Esophagus squamous epithelium (tissue), 5 donors: ENCODE measurements around the gene CES2. TPM values are rescaled to one million over a fixed set of nuclear protein-coding genes. Genes with fewer than 3 reads are reported as not detected.
"Not testable (repeated sequence)": the region's sequence is repeated elsewhere in the genome, so short reads cannot be mapped to it uniquely, and the experiment has no call there.

Source experiments
- DNase-seq: peaks from one replicate; lab custom pipeline; 2025; lab: John Stamatoyannopoulos, UW
- H3K27ac ChIP-seq, 4 donors: fragments of 200-600 bp; sonication (generic); one replicate each; pipeline ENCODE4 v1.5.1; 2016 to 2019; ENCODE audit warnings: mild to moderate bottlenecking in 1 of 4
- H3K27me3 ChIP-seq, 4 donors: fragments of 200-600 bp; sonication (generic); 1 replicate in 3 of 4; 2 replicates in 1 of 4; pipeline versions ENCODE4 v1.5.1 to v1.6.0; 2017 to 2021; ENCODE audit warnings: antibody characterized with exemption in 1 of 4
- H3K36me3 ChIP-seq, 3 donors: fragments of 200-600 bp; sonication (generic); one replicate each; pipeline ENCODE4 v1.5.1; 2016 to 2019
- H3K4me1 ChIP-seq, 3 donors: fragments of 200-600 bp; sonication (generic); one replicate each; pipeline ENCODE4 v1.5.1; 2017 to 2019
- H3K4me3 ChIP-seq, 4 donors: fragments of 200-600 bp; sonication (generic); 1 replicate in 3 of 4; 2 replicates in 1 of 4; pipeline ENCODE4 v1.5.1; 2016 to 2019; ENCODE audit warnings: mild to moderate bottlenecking in 2 of 4, moderate library complexity in 1 of 4
- H3K9me3 ChIP-seq, 3 donors: fragments of 200-600 bp; sonication (generic); one replicate each; pipeline ENCODE4 v1.5.1; 2016 to 2019
- POLR2A ChIP-seq, 4 donors: fragments of 450-650 bp; IDR thresholded peaks; one replicate each; pipeline ENCODE4 v1.6.1; 2017; ENCODE audit warnings: antibody characterized with exemption in 4 of 4, mild to moderate bottlenecking in 4 of 4, moderate library complexity in 3 of 4
- WGBS, 2 donors: methylation state at CpG; one replicate each; pipeline ENCODE4 v1.1.5; 2018; 5-methylcytosine and 5-hydroxymethylcytosine counted together
- intact Hi-C: fragments of 100-400 bp; cut with DNase I; formaldehyde crosslinking; loops from one replicate; pipeline ENCODE4 v1.15.0; 2022
- total RNA-seq, 4 donors: library from RNA; depleted of rRNA; stranded (reverse); fragments of >200 nt; gene quantifications; one replicate each; pipeline ENCODE4 v1.1.0, GENCODE V29; 2016
- TF ChIP-seq, protein P1 (sequence below), 6 experiments: fragments of 450-650 bp in 4 of 6; fragments of 200-600 bp in 2 of 6; sonication (generic) in 2 of 6; IDR thresholded peaks; one replicate each; pipeline ENCODE4 v1.5.1; 2016 to 2019; ENCODE audit warnings: antibody characterized with exemption in 6 of 6, mild to moderate bottlenecking in 4 of 6, moderate library complexity in 4 of 6
- donor health status: DM: yes; HTN: yes; CAD: no.

Gene CES2
- total RNA-seq, 4 donors from 2014 or later: 120 to 250 (median 170) TPM

DNA sequence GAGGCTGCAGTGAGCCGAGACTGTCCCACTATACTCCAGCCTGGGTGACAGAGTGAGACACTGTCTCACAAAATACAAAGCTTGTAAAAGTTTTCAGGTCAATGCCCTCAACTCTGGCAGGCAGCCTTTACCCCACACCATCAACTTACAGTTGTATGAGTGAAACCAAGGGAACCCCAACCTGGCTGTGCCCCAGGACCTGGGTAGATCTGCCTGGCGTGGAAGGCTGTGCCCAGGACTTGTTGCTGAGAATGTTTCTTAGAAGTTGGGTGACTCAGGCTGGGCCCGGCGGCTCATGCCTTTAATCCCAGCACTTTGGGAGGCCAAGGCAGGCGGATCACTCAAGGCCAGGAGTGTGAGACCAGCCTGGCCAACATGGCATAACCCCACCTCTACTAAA, 33.5 kb downstream of the CES2 start:
- intact Hi-C loops: no loop called here
- H3K36me3 ChIP-seq: no peaks in the 10 kb centered on the region
- H3K9me3 ChIP-seq: no peaks in the 10 kb centered on the region
- H3K4me1 ChIP-seq: peaks cover 0 to 9% (median 0%) of the 10 kb centered on the region in 3 donors
- H3K27me3 ChIP-seq: peaks cover 0 to 22% (median 0%) of the 10 kb centered on the region in 4 donors
- WGBS, 2 donors: 62 to 88% methylated on average over 1 to 5 of the region's 5 CpGs
- DNase-seq: no peak
- no peak overlapping the region for H3K27ac ChIP-seq
- no peak overlapping the region for H3K4me3 ChIP-seq
- no peak for TF ChIP-seq POLR2A (IDR thresholded peaks at IDR 0.05)
- TF ChIP-seq, protein P1, sequence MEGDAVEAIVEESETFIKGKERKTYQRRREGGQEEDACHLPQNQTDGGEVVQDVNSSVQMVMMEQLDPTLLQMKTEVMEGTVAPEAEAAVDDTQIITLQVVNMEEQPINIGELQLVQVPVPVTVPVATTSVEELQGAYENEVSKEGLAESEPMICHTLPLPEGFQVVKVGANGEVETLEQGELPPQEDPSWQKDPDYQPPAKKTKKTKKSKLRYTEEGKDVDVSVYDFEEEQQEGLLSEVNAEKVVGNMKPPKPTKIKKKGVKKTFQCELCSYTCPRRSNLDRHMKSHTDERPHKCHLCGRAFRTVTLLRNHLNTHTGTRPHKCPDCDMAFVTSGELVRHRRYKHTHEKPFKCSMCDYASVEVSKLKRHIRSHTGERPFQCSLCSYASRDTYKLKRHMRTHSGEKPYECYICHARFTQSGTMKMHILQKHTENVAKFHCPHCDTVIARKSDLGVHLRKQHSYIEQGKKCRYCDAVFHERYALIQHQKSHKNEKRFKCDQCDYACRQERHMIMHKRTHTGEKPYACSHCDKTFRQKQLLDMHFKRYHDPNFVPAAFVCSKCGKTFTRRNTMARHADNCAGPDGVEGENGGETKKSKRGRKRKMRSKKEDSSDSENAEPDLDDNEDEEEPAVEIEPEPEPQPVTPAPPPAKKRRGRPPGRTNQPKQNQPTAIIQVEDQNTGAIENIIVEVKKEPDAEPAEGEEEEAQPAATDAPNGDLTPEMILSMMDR (IDR thresholded peaks at IDR 0.05): no peak

DNA sequence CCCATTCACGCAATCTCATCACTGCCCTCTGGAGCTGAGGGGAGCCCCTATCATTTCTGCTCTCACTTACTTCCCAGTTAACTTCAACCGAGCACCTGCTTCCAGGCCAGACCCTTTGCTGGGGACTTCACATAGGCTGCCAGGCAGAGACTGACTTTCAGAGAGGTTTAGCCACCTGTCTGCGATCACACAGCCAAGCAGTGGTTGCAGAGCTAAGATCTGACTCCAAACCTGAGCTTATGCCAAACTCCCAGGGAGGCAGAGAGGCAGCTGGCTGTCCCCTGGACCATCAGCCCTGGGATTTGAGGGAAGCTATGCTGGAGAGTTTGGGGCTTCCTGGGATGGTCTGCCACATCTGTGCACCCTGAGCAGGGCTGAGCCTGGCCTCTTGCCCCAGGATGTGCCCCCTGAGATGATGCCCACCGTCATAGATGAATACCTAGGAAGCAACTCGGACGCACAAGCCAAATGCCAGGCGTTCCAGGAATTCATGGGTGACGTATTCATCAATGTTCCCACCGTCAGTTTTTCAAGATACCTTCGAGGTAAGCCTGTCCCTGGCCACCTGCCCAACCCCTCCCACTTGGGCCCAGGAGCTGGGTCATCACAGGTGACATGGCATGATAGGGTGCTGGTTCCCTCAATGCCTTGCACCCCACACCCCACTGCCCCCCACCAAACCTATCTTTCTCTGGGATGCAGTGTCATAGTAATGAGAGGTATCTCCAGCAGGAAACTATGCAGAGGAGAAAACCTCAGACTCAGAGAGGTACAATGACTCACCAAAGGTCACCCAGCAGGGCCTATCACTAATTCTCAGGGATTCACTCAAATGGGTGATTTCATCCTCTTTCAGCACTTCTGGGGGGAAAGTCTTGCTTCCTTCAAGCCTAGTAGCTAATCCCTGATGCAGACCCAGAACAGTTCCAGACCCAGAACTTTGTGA, 35.7 kb downstream of the CES2 start:
- Histone ChIP-seq H3K4me1 (peaks cover 0 to 9% (median 0%) of the 10 kb centered on the region in 3 donors), H3K4me3 (no peak overlapping the region), H3K27me3 (peaks cover 0 to 13% (median 0%) of the 10 kb centered on the region in 4 donors), H3K27ac (no peak overlapping the region), H3K36me3 (no peaks in the 10 kb centered on the region), H3K9me3 (no peaks in the 10 kb centered on the region)
- 56 to 79% methylated on average over 9 of the region's 10 CpGs for WGBS, 2 donors
- TF ChIP-seq, protein P1 (IDR thresholded peaks at IDR 0.05): no peak
- TF ChIP-seq POLR2A (IDR thresholded peaks at IDR 0.05): no peak
- intact Hi-C loops: no loop called here
- DNase-seq: no peak

DNA sequence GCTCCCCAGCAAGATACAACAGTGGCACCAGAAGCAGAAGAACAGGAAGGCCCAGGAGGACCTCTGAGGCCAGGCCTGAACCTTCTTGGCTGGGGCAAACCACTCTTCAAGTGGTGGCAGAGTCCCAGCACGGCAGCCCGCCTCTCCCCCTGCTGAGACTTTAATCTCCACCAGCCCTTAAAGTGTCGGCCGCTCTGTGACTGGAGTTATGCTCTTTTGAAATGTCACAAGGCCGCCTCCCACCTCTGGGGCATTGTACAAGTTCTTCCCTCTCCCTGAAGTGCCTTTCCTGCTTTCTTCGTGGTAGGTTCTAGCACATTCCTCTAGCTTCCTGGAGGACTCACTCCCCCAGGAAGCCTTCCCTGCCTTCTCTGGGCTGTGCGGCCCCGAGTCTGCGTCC, 37.7 kb downstream of the CES2 start:
- no peak for DNase-seq

DNA sequence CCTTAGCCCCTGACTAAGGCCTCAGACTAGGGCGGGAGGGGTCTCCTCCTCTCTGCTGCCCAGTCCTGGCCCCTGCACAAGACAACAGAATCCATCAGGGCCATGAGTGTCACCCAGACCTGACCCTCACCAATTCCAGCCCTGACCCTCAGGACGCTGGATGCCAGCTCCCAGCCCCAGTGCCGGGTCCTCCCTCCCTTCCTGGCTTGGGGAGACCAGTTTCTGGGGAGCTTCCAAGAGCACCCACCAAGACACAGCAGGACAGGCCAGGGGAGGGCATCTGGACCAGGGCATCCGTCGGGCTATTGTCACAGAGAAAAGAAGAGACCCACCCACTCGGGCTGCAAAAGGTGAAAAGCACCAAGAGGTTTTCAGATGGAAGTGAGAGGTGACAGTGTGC, 38.4 kb downstream of the CES2 start:
- no peak overlapping the region for H3K4me3 ChIP-seq
- TF ChIP-seq POLR2A (IDR thresholded peaks at IDR 0.05): no peak
- TF ChIP-seq, protein P1 (IDR thresholded peaks at IDR 0.05): no peak
- no peaks in the 10 kb centered on the region for H3K36me3 ChIP-seq
- intact Hi-C loops: no loop called here
- H3K27me3 ChIP-seq: peaks cover 0 to 13% (median 0%) of the 10 kb centered on the region in 4 donors
- no peaks in the 10 kb centered on the region for H3K9me3 ChIP-seq
- no peak for DNase-seq
- 91% methylated on average over 5 of the region's 6 CpGs; no CpG with 5 or more reads in 1 of the 2 donors for WGBS, 2 donors
- peaks cover 4 to 28% (median 5%) of the 10 kb centered on the region in 3 donors for H3K4me1 ChIP-seq
- no peak overlapping the region for H3K27ac ChIP-seq

More for the DNA sequence above, 37.7 kb downstream of the CES2 start:
- TF ChIP-seq, protein P1 (IDR thresholded peaks at IDR 0.05): no peak
- no peak for TF ChIP-seq POLR2A (IDR thresholded peaks at IDR 0.05)
- H3K27me3 ChIP-seq: peaks cover 0 to 13% (median 0%) of the 10 kb centered on the region in 4 donors
- no peaks in the 10 kb centered on the region for H3K9me3 ChIP-seq
- intact Hi-C loops: no loop called here
- H3K27ac ChIP-seq: no peak overlapping the region
- H3K36me3 ChIP-seq: no peaks in the 10 kb centered on the region
- no peak overlapping the region for H3K4me3 ChIP-seq
- peaks cover 4 to 27% (median 5%) of the 10 kb centered on the region in 3 donors for H3K4me1 ChIP-seq
- WGBS, 2 donors: 83 to 90% methylated on average over 5 to 9 of the region's 9 CpGs

DNA sequence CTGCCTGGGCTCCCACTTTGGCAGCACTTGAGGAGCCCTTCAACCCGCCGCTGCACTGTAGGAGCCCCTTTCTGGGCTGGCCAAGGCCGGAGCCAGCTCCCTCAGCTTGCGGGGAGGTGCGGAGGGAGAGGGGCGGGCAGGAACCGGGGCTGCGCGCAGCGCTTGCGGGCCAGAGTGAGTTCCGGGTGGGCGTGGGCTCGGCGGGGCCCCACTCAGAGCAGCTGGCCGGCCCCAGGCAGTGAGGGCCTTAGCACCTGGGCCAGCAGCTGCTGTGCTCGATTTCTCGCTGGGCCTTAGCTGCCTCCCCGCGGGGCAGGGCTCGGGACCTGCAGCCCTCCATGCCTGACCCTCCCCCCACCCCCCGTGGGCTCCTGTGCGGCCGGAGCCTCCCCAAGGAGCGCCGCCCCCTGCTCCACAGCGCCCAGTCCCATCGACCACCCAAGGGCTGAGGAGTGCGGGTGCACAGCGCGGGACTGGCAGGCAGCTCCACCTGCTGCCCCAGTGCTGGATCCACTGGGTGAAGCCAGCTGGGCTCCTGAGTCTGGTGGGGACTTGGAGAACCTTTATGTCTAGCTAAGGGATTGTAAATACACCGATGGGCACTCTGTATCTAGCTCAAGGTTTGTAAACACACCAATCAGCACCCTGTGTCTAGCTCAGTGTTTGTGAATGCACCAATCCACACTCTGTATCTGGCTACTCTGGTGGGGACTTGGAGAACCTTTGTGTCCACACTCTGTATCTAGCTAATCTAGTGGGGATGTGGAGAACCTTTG, 39.0 kb downstream of the CES2 start:
- H3K27ac ChIP-seq, intact Hi-C loops, DNase-seq, H3K9me3 ChIP-seq, H3K36me3 ChIP-seq, H3K4me3 ChIP-seq: not testable (repeated sequence)
- WGBS, 2 donors: 91 to 97% methylated on average over 3 to 9 of the region's 32 CpGs
- Histone ChIP-seq H3K27me3 (peaks cover 0 to 13% (median 0%) of the 10 kb centered on the region in 4 donors), H3K4me1 (peaks cover 4 to 28% (median 5%) of the 10 kb centered on the region in 3 donors)

DNA sequence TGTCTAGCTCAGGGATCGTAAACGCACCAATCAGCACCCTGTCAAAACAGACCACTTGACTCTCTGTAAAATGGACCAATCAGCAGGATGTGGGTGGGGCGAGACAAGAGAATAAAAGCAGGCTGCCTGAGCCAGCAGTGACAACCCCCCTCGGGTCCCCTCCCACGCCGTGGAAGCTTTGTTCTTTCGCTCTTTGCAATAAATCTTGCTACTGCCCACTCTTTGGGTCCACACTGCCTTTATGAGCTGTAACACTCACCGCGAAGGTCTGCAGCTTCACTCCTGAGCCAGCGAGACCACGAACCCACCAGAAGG, 39.6 kb downstream of the CES2 start:
- intact Hi-C loops: loop anchor here (5.0 kb wide), 1 partner anchor 182 kb away; the partner anchor contains the start of genes FBXL8 and TRADD
- Histone ChIP-seq H3K4me1 (peaks cover 4 to 31% (median 5%) of the 10 kb centered on the region in 3 donors), H3K27me3 (peaks cover 0 to 13% (median 0%) of the 10 kb centered on the region in 4 donors)
- H3K27ac ChIP-seq, H3K36me3 ChIP-seq, DNase-seq, H3K9me3 ChIP-seq, H3K4me3 ChIP-seq: not testable (repeated sequence)
- WGBS, 2 donors: 65 to 68% methylated on average over 11 of the region's 11 CpGs
